Glutamatergic neuron (in vitro differentiated cells): Measurements from ENCODE around the gene BEAN1. TPM values are rescaled to one million over a fixed set of nuclear protein-coding genes. Genes with fewer than 3 reads are reported as not detected.

Experiments used
- DNase-seq: peaks from one replicate; pipeline ENCODE4 v3.0.0; 2022
- H3K27ac Mint-ChIP-seq: one replicate; pipeline ENCODE4 v1.8.0; 2020; ENCODE audit warnings: mild to moderate bottlenecking, mixed read lengths, inconsistent platforms; ENCODE audit not compliant: unreplicated experiment
- H3K27me3 Mint-ChIP-seq: one replicate; pipeline ENCODE4 v1.8.0; 2020; ENCODE audit warnings: mild to moderate bottlenecking, moderate library complexity, mixed read lengths, inconsistent platforms; ENCODE audit not compliant: unreplicated experiment
- H3K36me3 Mint-ChIP-seq: one replicate; pipeline ENCODE4 v1.8.0; 2020; ENCODE audit warnings: mild to moderate bottlenecking, mixed read lengths, inconsistent platforms; ENCODE audit not compliant: unreplicated experiment
- H3K4me1 Mint-ChIP-seq: one replicate; pipeline ENCODE4 v1.8.0; 2020; ENCODE audit warnings: mild to moderate bottlenecking, low read depth, mixed read lengths, inconsistent platforms; ENCODE audit not compliant: unreplicated experiment
- H3K4me3 Mint-ChIP-seq: one replicate; pipeline ENCODE4 v1.8.0; 2020; ENCODE audit warnings: mild to moderate bottlenecking, mixed read lengths, inconsistent platforms; ENCODE audit not compliant: unreplicated experiment
- H3K9me3 Mint-ChIP-seq: one replicate; pipeline ENCODE4 v1.8.0; 2020; ENCODE audit warnings: mild to moderate bottlenecking, moderate library complexity, mixed read lengths, inconsistent platforms; ENCODE audit not compliant: unreplicated experiment
- total RNA-seq: library from RNA; stranded (reverse); fragmentation: NEBNext Ultra II Directional; extraction: Animal tissue kit (Norgen Biotek cat#: 25700); gene quantifications from one replicate; pipeline ENCODE4 v1.2.1, GENCODE V29; 2021; ENCODE audit not compliant: unreplicated experiment
- TF ChIP-seq, protein P1 (sequence below): fragments of 200-600 bp; sonication (generic); IDR thresholded peaks from one replicate; pipeline ENCODE4 v1.5.0; 2021; ENCODE audit not compliant: partially characterized antibody, unreplicated experiment

Gene BEAN1
- total RNA-seq, 1 donor from 2014 or later, result 1.8 TPM

DNA sequence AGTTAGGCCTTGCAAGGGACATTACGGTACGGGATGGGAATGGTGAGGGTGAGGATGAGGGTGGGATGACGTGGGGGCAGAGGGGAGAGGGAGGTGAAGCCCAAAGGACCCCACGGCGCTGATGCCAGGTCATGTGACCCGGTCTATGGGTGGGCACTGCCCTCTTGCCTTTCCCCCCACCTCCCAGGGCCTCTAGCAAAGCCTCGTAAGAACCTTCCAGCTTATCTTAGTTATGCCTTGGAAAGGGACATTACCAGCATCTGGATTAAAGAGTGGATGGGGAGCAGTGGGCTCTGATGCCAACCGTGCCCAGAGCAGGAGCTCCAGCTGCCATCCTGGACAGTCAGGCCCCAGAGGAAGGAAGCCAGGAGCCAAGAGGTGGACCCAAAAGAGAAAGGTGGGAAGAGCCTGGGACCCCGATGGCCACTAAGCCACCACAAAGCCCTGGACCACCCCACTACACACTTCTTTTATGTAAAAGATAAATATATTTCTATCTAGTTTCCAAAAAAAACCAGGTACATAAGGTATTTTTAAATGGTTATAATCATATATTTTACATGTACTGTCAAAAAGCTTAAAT lies 81.9 kb downstream of the BEAN1 start:
- Mint-ChIP-seq H3K27me3 (peaks cover 15% of the 10 kb centered on the region), H3K9me3 (peaks cover 8% of the 10 kb centered on the region), H3K36me3 (no peaks in the 10 kb centered on the region), H3K4me1 (peaks cover 21% of the 10 kb centered on the region), H3K4me3 (no peak overlapping the region), H3K27ac (no peak overlapping the region)
- no peak for DNase-seq
- TF ChIP-seq, protein P1, sequence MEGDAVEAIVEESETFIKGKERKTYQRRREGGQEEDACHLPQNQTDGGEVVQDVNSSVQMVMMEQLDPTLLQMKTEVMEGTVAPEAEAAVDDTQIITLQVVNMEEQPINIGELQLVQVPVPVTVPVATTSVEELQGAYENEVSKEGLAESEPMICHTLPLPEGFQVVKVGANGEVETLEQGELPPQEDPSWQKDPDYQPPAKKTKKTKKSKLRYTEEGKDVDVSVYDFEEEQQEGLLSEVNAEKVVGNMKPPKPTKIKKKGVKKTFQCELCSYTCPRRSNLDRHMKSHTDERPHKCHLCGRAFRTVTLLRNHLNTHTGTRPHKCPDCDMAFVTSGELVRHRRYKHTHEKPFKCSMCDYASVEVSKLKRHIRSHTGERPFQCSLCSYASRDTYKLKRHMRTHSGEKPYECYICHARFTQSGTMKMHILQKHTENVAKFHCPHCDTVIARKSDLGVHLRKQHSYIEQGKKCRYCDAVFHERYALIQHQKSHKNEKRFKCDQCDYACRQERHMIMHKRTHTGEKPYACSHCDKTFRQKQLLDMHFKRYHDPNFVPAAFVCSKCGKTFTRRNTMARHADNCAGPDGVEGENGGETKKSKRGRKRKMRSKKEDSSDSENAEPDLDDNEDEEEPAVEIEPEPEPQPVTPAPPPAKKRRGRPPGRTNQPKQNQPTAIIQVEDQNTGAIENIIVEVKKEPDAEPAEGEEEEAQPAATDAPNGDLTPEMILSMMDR, result no peak

DNA sequence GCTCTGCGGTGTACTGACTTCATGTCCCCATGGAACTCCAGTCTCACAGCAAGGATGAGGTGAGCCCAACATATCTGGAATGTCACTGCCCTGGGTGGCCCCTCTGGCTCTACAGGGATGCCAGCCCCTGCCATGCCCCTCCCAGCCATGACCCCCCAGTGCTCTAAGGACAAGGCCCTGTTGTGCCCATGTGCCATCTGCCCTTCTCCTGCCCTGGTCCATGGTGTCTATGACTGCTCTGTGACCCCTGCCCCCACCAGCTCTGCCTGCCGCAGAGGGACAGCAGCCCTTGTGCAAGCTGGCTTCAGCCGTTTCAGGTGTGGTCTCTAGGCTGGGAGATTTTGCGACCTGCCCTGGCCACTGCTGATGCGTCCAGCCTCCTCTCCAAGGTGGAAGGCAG lies 82.5 kb downstream of the BEAN1 start:
- H3K36me3 Mint-ChIP-seq, result peaks cover 1% of the 10 kb centered on the region
- no peak overlapping the region for H3K27ac Mint-ChIP-seq
- DNase-seq, result no peak
- peaks cover 21% of the 10 kb centered on the region for H3K4me1 Mint-ChIP-seq
- TF ChIP-seq, protein P1, result no peak
- H3K4me3 Mint-ChIP-seq, result no peak overlapping the region
- H3K27me3 Mint-ChIP-seq, result peaks cover 15% of the 10 kb centered on the region
- peaks cover 8% of the 10 kb centered on the region for H3K9me3 Mint-ChIP-seq

DNA sequence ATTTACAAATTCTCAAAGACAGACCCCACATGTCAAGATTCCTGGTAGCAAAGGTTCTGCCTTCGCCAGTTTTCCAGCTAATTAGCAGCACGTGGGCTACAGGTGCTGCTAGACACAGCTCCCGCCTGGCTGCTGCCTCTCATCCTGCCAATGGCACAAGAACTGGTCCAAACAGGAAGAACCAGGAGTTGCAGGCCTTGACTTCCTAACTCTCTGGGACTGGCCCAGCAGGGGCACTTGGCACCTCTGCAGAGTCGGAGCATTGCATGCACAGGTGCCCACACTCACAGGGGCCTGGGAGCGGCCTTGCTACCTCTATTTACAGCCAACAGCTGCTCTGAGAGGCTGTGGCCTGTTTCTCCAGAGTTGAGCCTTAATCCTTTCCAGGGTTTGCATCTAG lies 83.2 kb downstream of the BEAN1 start:
- Mint-ChIP-seq H3K36me3 (peaks cover 6% of the 10 kb centered on the region), H3K9me3 (peaks cover 10% of the 10 kb centered on the region), H3K27ac (no peak overlapping the region), H3K27me3 (peaks cover 15% of the 10 kb centered on the region), H3K4me1 (peaks cover 23% of the 10 kb centered on the region), H3K4me3 (no peak overlapping the region)
- DNase-seq, result no peak
- TF ChIP-seq, protein P1, result no peak

DNA sequence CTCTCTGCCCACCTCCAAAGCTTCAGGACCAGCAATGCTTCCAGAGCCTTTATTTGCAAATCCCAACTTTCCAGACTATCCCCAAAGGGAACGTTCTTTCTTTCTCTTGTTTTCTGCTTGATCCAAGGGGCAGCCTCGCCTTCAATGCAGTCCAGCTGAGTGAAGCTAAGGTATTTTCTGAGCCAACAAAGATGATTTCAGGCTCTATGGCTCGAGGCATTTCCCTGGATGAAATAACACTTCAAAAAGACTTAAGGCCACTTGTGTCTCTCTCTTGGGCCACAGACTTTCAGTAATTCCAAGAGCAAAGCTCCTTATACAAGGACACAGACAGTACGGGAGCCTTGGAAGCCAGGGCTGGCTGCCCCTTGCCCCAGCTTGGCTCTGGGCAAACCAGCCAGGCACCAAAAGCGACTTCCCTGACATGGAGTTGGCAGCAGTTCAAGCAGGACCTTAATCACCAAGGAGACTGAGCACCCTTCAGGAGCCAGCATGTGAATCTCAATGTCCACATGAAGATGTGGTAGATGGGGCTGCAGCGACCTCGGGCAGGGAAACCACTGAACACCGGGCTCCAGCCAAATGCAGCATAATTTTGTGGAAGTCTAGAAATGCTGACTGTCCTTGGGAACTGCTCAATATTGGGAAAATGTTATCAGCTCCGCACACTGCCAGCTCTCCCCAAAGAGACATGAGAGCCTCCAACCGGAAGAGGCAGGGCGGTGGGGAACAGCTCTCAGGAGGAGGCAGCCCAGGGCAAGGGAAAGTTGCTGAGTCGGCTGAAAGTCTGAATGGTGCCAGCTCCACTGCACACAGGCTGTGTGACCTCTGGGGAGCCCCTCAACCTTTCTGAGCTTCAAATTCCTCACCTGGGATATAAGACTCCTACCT lies 83.9 kb downstream of the BEAN1 start:
- TF ChIP-seq, protein P1, result no peak
- Mint-ChIP-seq H3K27me3 (peaks cover 15% of the 10 kb centered on the region), H3K4me1 (peaks cover 25% of the 10 kb centered on the region), H3K27ac (peak overlapping the region; percentile 98), H3K36me3 (peaks cover 6% of the 10 kb centered on the region), H3K9me3 (peaks cover 10% of the 10 kb centered on the region), H3K4me3 (no peak overlapping the region)
- DNase-seq, result no peak
